CD8-positive, alpha-beta memory T cell (primary cell): ENCODE data around the gene BCL6B. TPM values are rescaled to one million over a fixed set of nuclear protein-coding genes. Genes with fewer than 3 reads are reported as not detected.

ENCODE experiments used
- CTCF ChIA-PET: fragments of 350-600 bp; sonication (Branson Sonifier 250); formaldehyde crosslinking; loops from one replicate; lab custom pipeline; 2021; ENCODE audit warnings: antibody characterized with exemption; lab: Charles Lee
- POLR2A ChIA-PET: fragments of 350-600 bp; sonication (Branson Sonifier 250); formaldehyde crosslinking; loops from one replicate; lab custom pipeline; 2021; ENCODE audit warnings: antibody characterized with exemption; lab: Charles Lee
- DNase-seq, 5 donors: peaks; one replicate each; pipeline versions ENCODE4 v3.0.0 to v3.0.0-alpha.2; 2020 to 2022; ENCODE audit warnings: mixed read lengths in 1 of 5
- H3K27ac ChIP-seq: one replicate; pipeline ENCODE4 v1.7.0; 2013; ENCODE audit warnings: low read depth, mild to moderate bottlenecking, low read length, moderate library complexity
- H3K27me3 ChIP-seq: 2 replicates; pipeline ENCODE4 v1.7.0; 2013; ENCODE audit warnings: low read length, mild to moderate bottlenecking; ENCODE audit not compliant: insufficient read depth, poor library complexity, severe bottlenecking
- H3K36me3 ChIP-seq: 2 replicates; pipeline ENCODE4 v1.7.0; 2013; ENCODE audit warnings: mild to moderate bottlenecking, low read length, moderate library complexity; ENCODE audit not compliant: insufficient read depth
- H3K4me1 ChIP-seq: 2 replicates; pipeline ENCODE4 v1.7.0; 2013; ENCODE audit warnings: mild to moderate bottlenecking, low read length, moderate library complexity; ENCODE audit not compliant: insufficient read depth
- H3K4me3 ChIP-seq: 2 replicates; pipeline ENCODE4 v1.7.0; 2013; ENCODE audit warnings: mild to moderate bottlenecking, low read length
- H3K9me3 ChIP-seq: 2 replicates; pipeline ENCODE4 v1.7.0; 2013; ENCODE audit warnings: mild to moderate bottlenecking, low read length
- H3K27ac Mint-ChIP-seq, 8 donors: one replicate each; pipeline ENCODE4 v1.8.0; 2020 to 2021; ENCODE audit warnings: mixed read lengths in 8 of 8, mild to moderate bottlenecking in 6 of 8, inconsistent platforms in 3 of 8, moderate library complexity in 3 of 8
- H3K27me3 Mint-ChIP-seq, 2 donors: one replicate each; pipeline ENCODE4 v1.8.0; 2020 to 2021; ENCODE audit warnings: mixed read lengths in 2 of 2, mild to moderate bottlenecking in 1 of 2, moderate library complexity in 1 of 2
- H3K36me3 Mint-ChIP-seq, 3 donors: one replicate each; pipeline ENCODE4 v1.8.0; 2020 to 2021; ENCODE audit warnings: mixed read lengths in 3 of 3, inconsistent platforms in 1 of 3, mild to moderate bottlenecking in 1 of 3
- H3K4me1 Mint-ChIP-seq, 3 donors: one replicate each; pipeline ENCODE4 v1.8.0; 2020 to 2021; ENCODE audit warnings: mixed read lengths in 3 of 3, inconsistent platforms in 1 of 3, mild to moderate bottlenecking in 1 of 3
- H3K4me3 Mint-ChIP-seq, 7 donors: one replicate each; pipeline ENCODE4 v1.8.0; 2020 to 2021; ENCODE audit warnings: mixed read lengths in 7 of 7, mild to moderate bottlenecking in 6 of 7, moderate library complexity in 4 of 7, inconsistent platforms in 2 of 7
- H3K9me3 Mint-ChIP-seq, 5 donors: one replicate each; pipeline ENCODE4 v1.8.0; 2020 to 2022; ENCODE audit warnings: mixed read lengths in 5 of 5, mild to moderate bottlenecking in 3 of 5, moderate library complexity in 2 of 5, inconsistent platforms in 1 of 5
- polyA plus RNA-seq: library from polyadenylated mRNA; unstranded; fragments of 300-500 nt; fragmentation: Illumina TruSeq; gene quantifications from one replicate; pipeline ENCODE4 v1.2.3, GENCODE V29; 2021
- total RNA-seq, 2 experiments: library from RNA; stranded (reverse); gene quantifications; one replicate each; pipeline ENCODE4 v1.2.3, GENCODE V29; 2021

Gene BCL6B
- total and polyA plus RNA-seq, 3 experiments from 2014 or later, result 0.09 to 0.59 (median 0.24) TPM

DNA sequence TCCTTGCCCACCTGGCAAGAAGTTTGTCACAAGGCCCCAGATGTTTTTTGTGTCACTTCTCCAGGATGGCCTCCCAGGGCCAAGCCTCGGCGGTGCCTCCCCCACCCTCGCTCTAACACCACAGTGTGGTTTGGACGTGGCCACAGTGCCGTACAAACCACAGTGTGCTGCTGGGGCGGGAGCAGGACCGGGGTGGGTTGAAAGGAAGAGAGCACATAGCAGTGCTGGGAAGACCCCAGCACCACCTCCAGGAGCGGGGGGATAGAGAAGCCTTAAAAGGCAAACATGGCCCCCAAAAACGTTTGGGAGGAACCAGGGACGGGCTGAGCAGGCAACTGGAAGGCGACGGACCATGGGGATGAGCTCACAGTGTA is 5.0 kb upstream of the BCL6B start:
- H3K4me3 ChIP-seq, result no peak overlapping the region
- no peak overlapping the region for H3K27ac ChIP-seq
- POLR2A ChIA-PET, result no interaction called here
- DNase-seq, result no peak
- Mint-ChIP-seq H3K27me3 (no peaks in the 10 kb centered on the region), H3K4me3 (peak overlapping the region in 6 of 7 donors; percentile 20 to 56 (median 40)), H3K36me3 (peaks cover 0 to 30% (median 3%) of the 10 kb centered on the region in 3 donors), H3K4me1 (peaks cover 60 to 73% (median 66%) of the 10 kb centered on the region in 3 donors), H3K9me3 (no peaks in the 10 kb centered on the region), H3K27ac (peak overlapping the region; percentile 59 to 100 (median 86))
- CTCF ChIA-PET, result interaction anchor here (4.8 kb wide), 1 partner anchor 14 kb away, joined by 17 read pairs; no protein-coding TSS in a partner anchor
- H3K27me3 ChIP-seq, result no peaks in the 10 kb centered on the region
- H3K9me3 ChIP-seq, result no peaks in the 10 kb centered on the region
- no peaks in the 10 kb centered on the region for H3K36me3 ChIP-seq
- peaks cover 57% of the 10 kb centered on the region for H3K4me1 ChIP-seq

DNA sequence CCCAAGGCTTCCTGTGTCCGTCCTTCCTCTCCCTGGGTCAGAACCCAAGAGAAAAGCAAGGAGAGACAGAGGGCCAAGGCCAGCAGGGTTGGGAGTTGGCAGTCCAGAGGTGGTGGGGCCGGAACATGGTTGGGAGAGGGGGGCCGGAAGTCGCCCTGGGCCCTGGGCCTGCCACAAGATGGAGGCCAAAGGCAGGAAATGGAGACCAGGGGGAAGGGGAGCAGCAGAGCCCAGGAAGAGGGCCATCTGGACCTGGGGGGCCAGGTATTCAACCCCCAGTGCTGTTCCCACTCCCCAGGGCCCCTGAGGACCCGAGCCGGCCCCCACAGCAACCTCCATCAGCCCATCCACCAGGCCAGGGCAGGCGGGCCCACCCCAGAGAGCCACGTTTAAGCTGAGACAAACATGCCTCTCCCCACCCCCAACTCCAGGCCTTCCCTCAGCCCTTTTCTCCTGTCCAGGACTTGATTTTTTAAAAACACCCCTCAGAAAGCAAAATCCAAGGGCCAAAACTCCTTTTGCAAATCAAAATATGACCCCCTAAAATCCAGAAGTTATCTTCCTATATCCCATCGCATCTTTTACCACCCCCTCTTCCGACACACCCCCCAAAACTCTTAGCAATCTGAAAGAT is 4.4 kb upstream of the BCL6B start:
- peak overlapping the region in 5 of 8 donors; percentile 38 to 100 (median 87) for H3K27ac Mint-ChIP-seq
- ChIA-PET CTCF (interaction anchor here (4.8 kb wide), 1 partner anchor 14 kb away, joined by 17 read pairs; no protein-coding TSS in a partner anchor), POLR2A (no interaction called here)
- Histone ChIP-seq H3K4me1 (peaks cover 59% of the 10 kb centered on the region), H3K27ac (no peak overlapping the region), H3K4me3 (no peak overlapping the region), H3K27me3 (no peaks in the 10 kb centered on the region), H3K36me3 (no peaks in the 10 kb centered on the region), H3K9me3 (no peaks in the 10 kb centered on the region)
- H3K4me1 Mint-ChIP-seq, result peaks cover 60 to 75% (median 68%) of the 10 kb centered on the region in 3 donors
- H3K9me3 Mint-ChIP-seq, result no peaks in the 10 kb centered on the region
- H3K36me3 Mint-ChIP-seq, result peaks cover 0 to 25% (median under 1%) of the 10 kb centered on the region in 3 donors
- peaks cover 0 to 2% of the 10 kb centered on the region in 2 donors for H3K27me3 Mint-ChIP-seq
- H3K4me3 Mint-ChIP-seq, result peak overlapping the region in 2 of 7 donors; percentile 18 to 28
- no peak for DNase-seq

DNA sequence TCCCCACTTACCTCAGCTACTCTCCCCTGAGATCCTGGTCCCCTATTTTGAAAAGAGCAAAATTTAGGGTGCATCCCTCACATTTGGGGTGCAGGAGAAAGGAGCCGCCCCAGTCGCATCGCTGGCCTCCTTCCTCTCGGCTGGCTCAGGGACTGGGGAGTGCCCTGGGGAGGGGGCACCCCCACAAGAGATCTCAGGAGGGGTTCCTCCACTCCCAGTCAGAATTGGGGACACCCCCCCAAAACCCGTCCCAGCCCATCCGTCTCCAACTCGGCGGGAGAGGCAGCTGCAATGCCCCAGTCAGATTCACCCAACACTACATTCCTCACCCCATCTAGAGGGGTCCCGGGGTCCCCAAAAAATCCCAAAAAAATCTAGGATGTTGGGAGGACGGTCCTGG is 3.5 kb upstream of the BCL6B start:
- no peaks in the 10 kb centered on the region for H3K9me3 ChIP-seq
- H3K27me3 ChIP-seq, result no peaks in the 10 kb centered on the region
- POLR2A ChIA-PET, result no interaction called here
- Mint-ChIP-seq H3K4me3 (no peak overlapping the region), H3K4me1 (peaks cover 57 to 75% (median 62%) of the 10 kb centered on the region in 3 donors), H3K36me3 (peaks cover 0 to 17% (median 0%) of the 10 kb centered on the region in 3 donors), H3K27me3 (peaks cover 0 to 5% of the 10 kb centered on the region in 2 donors), H3K9me3 (no peaks in the 10 kb centered on the region), H3K27ac (no peak overlapping the region)
- peaks cover 52% of the 10 kb centered on the region for H3K4me1 ChIP-seq
- no peaks in the 10 kb centered on the region for H3K36me3 ChIP-seq
- no peak for DNase-seq
- CTCF ChIA-PET, result interaction anchor here (1.1 to 4.8 kb wide), 2 partner anchors 15 to 98 kb away, joined by 3 to 17 read pairs; no protein-coding TSS in a partner anchor
- H3K27ac ChIP-seq, result peak overlapping the region; percentile 24
- H3K4me3 ChIP-seq, result no peak overlapping the region

DNA sequence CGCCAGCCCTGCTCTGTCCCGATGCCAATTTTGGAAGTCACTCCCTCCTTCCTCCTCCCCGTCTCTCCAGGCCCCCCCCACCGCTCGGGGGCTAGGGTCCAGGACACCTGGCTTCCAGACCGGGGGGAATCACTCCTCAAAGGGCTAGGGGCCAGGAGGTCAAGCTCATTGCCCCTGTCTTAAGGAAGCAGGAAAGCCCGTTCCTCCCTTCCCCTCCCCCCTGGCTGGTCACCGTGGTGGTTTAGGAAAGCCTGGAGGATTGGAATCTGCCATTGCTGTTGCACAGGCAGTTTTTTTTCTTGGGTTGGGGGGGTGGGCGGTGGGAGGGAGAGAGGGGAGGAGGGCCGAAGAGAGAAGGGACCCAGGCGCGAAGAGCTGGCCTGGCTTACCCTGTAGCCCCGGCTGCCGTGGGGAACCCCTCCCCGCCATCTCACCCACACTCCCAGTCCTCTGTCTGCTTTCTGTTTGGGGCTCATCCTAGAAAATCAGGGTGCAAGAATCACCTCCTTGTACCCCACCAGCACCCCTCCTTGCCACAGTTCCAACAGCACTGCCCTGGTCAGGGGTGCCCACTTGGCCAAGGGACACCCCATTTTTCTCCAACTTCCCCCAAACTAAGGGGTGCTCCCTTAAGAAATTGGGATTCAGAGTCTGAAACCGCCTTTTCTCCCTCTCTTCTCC is 2.9 kb upstream of the BCL6B start:
- peak overlapping the region; percentile 24 for H3K27ac ChIP-seq
- H3K27me3 Mint-ChIP-seq, result peaks cover 0 to 5% of the 10 kb centered on the region in 2 donors
- H3K36me3 Mint-ChIP-seq, result peaks cover 0 to 15% (median 0%) of the 10 kb centered on the region in 3 donors
- ChIA-PET POLR2A (no interaction called here), CTCF (interaction anchor here (1.0 to 4.8 kb wide), 7 partner anchors 16 to 110 kb away, joined by 3 to 51 read pairs (median 17); no protein-coding TSS in a partner anchor)
- no peaks in the 10 kb centered on the region for H3K9me3 ChIP-seq
- no peak overlapping the region for H3K4me3 Mint-ChIP-seq
- H3K4me1 Mint-ChIP-seq, result peaks cover 56 to 75% (median 60%) of the 10 kb centered on the region in 3 donors
- no peaks in the 10 kb centered on the region for H3K27me3 ChIP-seq
- H3K36me3 ChIP-seq, result no peaks in the 10 kb centered on the region
- H3K27ac Mint-ChIP-seq, result peak overlapping the region in 3 of 8 donors; percentile 0 to 89 (median 24)
- DNase-seq, result no peak
- H3K4me3 ChIP-seq, result no peak overlapping the region
- peaks cover 52% of the 10 kb centered on the region for H3K4me1 ChIP-seq
- no peaks in the 10 kb centered on the region for H3K9me3 Mint-ChIP-seq

DNA sequence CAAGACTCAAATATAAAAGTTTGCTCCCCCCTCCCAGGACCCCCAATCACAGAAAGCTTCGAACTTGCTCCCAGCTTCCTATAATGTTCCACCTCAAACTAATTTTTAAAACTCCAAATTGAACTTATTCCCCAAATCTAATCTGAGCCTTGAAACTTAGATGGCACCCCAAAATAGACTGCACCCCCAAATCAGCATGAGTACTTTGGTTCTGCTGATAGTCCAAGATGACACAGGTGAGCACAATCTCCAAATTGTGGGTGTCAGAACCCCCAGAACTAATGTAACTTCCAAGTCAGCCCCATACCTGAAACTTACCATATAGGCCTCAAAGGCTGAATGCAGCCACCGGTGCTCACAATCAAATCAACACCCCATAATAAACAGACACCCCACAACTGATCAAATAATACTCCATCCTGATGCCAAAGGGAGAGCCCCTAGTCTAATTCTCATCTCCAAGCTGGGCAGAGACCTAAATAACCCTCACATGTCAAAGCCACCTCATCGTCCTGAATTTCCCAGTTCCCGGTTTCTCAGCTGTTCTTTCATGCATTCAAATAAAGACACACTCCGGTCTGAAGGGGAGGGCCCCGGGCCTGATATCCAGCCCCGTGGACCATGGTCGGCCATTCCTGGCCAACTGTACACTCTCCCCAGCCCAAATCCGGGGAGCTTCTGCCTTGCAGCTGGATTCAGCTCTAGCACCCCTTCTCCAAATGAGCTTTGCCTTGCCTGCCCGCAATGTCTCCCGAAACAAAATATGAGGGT is 1.8 kb upstream of the BCL6B start:
- H3K4me1 ChIP-seq, result peaks cover 44% of the 10 kb centered on the region
- Mint-ChIP-seq H3K27ac (peak overlapping the region in 7 of 8 donors; percentile 19 to 95 (median 81)), H3K4me1 (peaks cover 49 to 64% (median 51%) of the 10 kb centered on the region in 3 donors), H3K4me3 (peak overlapping the region in 6 of 7 donors; percentile 5 to 50 (median 26)), H3K36me3 (peaks cover 0 to 11% (median 0%) of the 10 kb centered on the region in 3 donors), H3K27me3 (peaks cover 0 to 5% of the 10 kb centered on the region in 2 donors), H3K9me3 (no peaks in the 10 kb centered on the region)
- ChIA-PET POLR2A (interaction anchor here (0.6 to 2.2 kb wide), 4 partner anchors 14 to 111 kb away, joined by 3 to 17 read pairs (median 6); partner anchors contain the start of gene SLC16A13), CTCF (interaction anchor here (0.8 to 4.3 kb wide), 20 partner anchors 9 to 178 kb away, joined by 3 to 51 read pairs (median 6); partner anchors contain the start of genes RNASEK and SLC16A13)
- no peak for DNase-seq
- no peaks in the 10 kb centered on the region for H3K9me3 ChIP-seq
- no peaks in the 10 kb centered on the region for H3K36me3 ChIP-seq
- H3K4me3 ChIP-seq, result no peak overlapping the region
- no peaks in the 10 kb centered on the region for H3K27me3 ChIP-seq
- H3K27ac ChIP-seq, result no peak overlapping the region

DNA sequence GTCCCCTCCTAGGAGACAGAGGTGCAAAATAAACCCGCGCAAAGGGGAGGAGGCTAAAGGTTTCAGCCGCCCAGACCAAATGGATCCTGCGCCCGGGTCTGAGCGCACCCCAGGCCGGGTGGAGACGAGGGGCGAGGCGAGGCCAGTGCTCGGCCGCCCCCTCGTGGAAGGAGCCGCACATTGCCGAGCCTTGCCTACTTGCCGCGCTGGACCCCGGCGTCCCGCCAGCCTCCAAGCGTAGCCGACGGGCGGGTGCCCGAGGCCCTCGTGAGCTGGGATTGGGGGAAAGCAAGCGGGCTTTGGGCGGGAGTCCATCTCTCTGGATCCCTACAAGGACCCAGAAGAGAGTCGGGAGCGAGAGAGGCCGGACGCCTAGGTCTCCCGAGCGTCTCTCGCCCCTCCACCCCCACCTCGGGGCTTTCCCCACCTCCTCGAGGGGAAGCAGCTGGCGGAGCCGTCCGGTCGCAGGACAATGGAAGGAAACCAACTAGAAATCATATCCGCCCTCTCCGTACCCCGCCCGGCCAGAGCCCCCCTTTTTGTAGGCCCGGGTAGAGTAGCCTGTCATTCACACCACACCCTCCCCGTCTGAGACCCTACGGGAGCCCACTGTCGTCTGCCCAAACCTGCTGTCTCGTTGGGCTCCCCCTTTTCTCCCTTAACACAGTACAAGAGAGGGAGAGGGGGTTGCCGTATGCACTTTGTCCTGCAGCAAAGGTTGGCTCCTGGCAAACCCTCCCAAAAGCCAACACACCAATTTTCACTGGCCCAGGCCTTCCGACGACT is 664 bp upstream of the BCL6B start:
- H3K4me1 Mint-ChIP-seq, result peaks cover 45 to 53% (median 47%) of the 10 kb centered on the region in 3 donors

More for the DNA sequence above, 664 bp upstream of the BCL6B start:
- POLR2A ChIA-PET, result interaction anchor here (0.6 to 2.2 kb wide), 4 partner anchors 13 to 111 kb away, joined by 3 to 17 read pairs (median 6); partner anchors contain the start of gene SLC16A13
- Histone ChIP-seq H3K27ac (no peak overlapping the region), H3K4me1 (peaks cover 33% of the 10 kb centered on the region), H3K9me3 (no peaks in the 10 kb centered on the region), H3K27me3 (no peaks in the 10 kb centered on the region), H3K36me3 (no peaks in the 10 kb centered on the region), H3K4me3 (peak overlapping the region; percentile 42)
- peak; percentile 71 to 81 (median 74) for DNase-seq
- CTCF ChIA-PET, result interaction anchor here (0.8 to 4.3 kb wide), 20 partner anchors 9 to 179 kb away, joined by 3 to 51 read pairs (median 6); partner anchors contain the start of genes RNASEK and SLC16A13
- Mint-ChIP-seq H3K27me3 (peaks cover 0 to 5% of the 10 kb centered on the region in 2 donors), H3K27ac (peak overlapping the region; percentile 19 to 95 (median 88)), H3K4me3 (peak overlapping the region; percentile 37 to 75 (median 57)), H3K9me3 (no peaks in the 10 kb centered on the region), H3K36me3 (peaks cover 0 to 6% (median 0%) of the 10 kb centered on the region in 3 donors)
